Stimulated activated CD4-positive, alpha-beta T cell treated with anti-CD3 and anti-CD28 coated beads, TNF-alpha, amount 100 ng/mL, for 24 hours (primary cell): ENCODE data around the gene MAST1.
"Not testable (repeated sequence)": the region's sequence is repeated elsewhere in the genome, so short reads cannot be mapped to it uniquely, and the experiment has no call there.

Source experiments
- DNase-seq, 3 experiments: peaks; one replicate each; pipeline ENCODE4 v3.0.0-alpha.2; 2020; ENCODE audit warnings: low read depth in 3 of 3

The MAST1 gene

GRCh38 chr19:12838182-12838885 is at the start of gene MAST1:
MAST1 (plus strand) TSS chr19:12838515; CDS start chr19:12838573, 58 bp downstream.
- DNase-seq: peak in 1 of 3 experiments; percentile 52

DNA sequence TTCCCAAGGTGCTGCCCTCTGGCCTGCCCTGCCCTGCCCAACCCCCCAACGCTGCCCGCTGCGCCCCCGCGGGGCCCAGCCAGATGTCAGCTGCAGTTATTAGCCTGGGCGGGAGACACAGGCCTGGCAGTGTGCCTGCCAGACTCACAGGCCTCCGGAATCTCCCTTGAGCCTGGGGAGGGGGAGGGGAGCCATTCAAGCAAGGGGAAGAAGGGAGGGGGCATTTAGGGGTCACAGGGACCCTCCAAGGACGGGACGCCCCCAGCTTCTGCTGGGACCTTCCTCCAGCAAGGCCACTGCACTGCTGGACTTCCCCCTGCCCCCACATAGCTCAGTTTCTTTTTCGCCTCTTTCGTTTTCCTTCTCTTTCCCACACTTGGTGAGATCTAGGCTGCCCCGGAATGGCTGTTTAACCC is 49.6 kb upstream of the MAST1 start:
- DNase-seq: no peak

- DNase-seq: no peak
Observed at GRCh38 chr19:12789098-12789903, 49.0 kb upstream of the MAST1 start.

DNA sequence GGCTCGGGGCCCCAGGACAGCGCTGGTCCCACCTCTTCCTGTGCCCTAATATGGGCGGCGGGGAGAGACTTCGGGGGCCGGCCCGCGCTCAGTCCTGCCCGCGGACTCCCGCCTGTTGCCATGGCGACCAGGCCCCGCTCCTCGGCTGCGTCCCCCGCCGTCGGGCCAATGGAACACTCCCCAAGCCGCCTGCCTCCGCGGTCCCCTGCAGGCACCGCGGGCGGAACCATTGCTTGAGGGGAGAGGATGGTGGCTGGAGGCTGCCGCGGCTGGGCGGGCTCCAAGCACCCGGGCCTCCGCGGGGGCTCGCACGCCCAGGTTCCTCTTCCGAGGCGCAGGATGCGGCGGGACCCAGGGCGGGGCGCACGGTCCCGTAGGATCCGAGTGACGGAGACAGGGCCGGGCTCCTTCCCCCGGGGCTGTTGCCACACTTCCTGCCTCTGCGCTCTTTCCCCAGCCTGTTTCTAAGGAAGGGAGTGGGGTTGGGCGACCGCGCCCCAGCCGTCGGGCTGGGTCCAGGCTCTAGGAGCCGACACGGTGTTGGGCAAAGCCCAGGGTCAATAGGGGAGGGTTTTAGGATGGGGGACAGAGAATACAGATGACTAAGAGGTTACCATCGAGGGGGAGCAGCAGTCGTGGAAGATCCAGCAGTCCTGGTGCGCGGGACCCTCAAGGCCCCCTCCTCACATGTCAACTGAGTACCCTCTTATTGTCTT is 48.3 kb upstream of the MAST1 start:
- DNase-seq: peak; percentile 76 to 96 (median 78)

DNA sequence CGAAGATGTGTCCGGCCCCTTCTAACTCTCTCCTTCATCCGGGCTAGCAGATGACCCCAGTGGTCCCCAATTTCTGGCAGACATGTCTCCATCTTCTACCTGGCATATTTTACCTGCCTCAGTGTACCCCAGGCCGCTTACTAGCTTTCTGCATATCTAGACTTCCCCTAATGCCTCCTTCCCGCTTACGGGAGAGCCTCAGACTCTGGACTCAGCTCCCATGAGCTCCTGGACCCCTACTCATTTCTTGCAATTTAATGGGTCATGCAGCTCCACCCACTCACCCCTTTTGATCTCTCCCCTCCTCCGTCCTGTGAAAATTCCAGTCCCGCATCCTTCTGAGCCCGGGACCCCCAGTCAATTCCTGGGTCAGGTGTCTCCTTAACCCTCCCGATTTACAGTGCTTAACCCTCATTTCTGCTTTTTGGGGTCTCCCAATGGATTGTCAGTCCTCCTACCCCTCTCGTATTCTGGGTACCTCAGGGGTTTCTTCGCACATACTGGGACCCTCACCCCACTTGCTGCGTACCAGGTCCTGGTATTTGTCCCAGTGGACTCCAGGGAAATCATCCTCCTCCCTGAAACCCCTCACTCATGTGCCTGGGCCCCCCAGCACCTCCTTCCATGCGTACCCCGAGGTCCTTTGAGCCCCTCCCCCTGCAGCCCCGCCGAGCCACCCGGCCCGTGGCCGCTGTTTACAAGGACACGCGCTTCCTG is 47.5 kb upstream of the MAST1 start:
- no peak for DNase-seq

GRCh38 chr19:12791345-12792050 is 46.8 kb upstream of the MAST1 start, which contains the start of gene JUNB:
JUNB (plus strand) TSS chr19:12791486; CDS start chr19:12791772, 286 bp downstream.
- DNase-seq: peak; percentile 93 to 96 (median 95)

GRCh38 chr19:12792051-12792852 is 46.1 kb upstream of the MAST1 start:
- DNase-seq: peak in 1 of 3 experiments; percentile 72

- no peak for DNase-seq
Observed at GRCh38 chr19:12792853-12793289, 45.4 kb upstream of the MAST1 start.

DNA sequence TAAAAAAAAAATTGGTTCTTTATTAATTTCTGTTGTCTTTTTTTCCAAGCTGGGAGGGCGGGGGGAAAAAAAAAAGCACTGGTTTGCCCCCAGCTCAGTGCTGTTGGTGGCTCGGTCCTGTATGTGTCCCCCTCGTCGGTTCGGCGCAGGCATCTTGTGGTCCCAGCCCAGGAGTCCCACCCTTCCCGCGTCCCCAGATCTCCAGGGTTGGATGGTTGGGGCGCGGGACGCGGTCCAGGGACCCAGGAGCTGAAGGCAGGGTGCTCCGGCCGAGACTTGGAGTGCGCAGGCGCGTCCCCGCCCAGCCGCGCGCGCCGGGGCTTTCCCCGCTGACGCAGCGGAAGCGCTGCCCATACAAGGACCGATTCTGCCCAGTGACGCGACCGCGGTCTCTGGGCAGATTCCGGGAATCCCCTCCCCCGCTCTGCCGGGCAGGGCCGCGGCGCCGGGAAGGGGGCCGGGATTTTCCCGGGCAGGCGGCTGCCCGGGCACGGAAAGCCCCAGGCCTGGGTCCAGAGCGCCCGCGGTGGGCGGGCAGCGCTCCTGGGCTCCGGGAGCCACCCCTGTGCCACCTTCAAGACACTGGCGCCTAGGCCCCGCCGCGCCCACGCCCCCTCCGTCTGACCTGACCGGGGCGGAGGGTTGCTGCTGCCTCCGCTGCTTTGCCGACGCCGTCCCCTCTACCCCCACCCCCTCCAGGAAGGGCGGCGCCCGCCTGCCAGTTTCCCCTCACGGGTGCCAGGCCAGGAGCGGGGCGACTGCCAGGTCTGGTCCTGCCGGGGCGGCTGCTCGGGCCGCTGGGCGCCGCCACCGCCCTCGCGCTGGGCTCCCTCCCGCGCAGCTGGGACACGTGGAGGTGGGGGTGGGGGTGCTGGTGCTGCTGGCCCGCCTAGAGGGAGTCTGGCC is 44.8 kb upstream of the MAST1 start:
- peak; percentile 81 to 90 (median 87) for DNase-seq

DNA sequence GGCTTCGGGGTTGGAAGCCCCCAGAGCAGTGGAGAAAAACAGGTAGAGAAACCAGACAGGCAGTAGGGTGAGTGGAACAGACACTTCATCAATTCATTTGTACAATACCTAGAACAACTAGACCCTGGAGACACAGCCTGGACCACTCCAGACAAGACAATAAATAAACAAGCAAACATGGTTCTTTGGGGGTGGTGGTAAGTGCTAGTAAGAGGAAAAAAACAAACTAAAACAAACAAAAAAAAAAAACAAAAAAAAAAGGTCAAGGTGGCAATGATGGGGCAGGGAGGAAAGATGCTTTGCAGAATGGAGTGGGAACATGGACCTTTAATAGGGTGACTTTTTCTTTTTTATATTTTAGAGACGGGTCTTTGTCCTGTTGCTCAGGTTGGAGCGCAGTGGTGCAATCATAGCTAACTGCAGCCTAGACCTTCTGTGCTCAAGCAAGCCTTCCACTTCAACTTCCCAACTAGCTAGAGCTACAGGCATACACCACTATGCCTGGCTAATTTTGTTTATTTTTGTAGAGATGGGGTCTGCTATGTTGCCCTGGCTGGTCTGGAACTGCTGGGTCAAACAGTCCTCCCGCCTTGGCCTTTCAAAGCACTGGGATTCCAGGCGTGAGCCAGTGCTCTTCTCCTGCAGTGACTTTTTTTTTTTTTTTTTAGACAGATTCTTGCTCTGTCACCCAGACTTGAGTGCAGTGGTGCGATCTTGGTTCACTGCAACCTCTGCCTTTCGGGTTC is 43.9 kb upstream of the MAST1 start:
- no peak for DNase-seq

- DNase-seq: no peak
Observed at GRCh38 chr19:12794971-12795381, 43.3 kb upstream of the MAST1 start.

DNA sequence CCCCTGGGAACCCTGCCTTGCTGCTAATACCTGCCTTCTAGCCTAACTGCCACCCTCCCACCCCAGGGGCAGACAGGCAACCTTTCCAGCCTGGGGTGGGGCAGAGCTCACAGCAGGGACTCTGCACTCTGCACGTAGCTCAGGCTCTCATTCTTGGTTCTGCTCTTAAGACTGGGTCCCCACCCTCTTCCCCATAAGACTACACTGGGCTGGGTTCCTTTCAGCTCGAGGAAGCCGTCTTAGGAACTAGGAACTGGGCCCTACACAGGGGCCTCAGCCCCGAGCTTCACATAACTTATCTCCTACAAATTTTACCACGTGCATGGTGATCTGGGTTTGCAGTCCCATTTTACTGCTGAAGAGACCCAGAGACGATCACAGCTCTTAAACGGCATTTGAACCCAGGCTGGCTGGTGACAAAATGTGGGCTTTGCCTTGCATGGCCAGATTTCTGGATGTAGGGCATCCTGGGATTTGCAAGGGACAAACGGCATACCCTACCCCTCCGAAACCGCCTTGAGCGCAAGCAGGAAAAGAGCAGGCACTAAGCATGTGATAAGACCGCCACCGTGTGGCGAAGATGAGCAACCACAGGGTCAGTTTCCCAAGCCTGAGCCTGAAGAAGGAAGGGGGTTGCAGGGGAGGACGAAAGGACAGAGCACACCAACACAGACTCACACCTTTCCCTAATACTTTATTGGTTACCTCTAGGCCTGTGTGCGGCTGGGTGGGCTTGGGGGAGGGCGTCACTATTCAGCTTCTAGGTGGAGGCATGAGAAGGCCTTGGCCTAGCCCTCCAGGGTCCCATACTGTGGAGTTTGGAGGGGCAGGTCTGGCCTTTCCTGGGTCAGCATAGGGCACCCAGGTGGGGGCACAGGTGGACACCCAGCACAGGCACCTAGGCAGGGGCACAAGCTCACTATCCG is 41.9 kb upstream of the MAST1 start:
- DNase-seq: peak in 1 of 3 experiments; percentile 69

- DNase-seq: no peak
Observed at GRCh38 chr19:12797141-12797587, 41.2 kb upstream of the MAST1 start.

DNA sequence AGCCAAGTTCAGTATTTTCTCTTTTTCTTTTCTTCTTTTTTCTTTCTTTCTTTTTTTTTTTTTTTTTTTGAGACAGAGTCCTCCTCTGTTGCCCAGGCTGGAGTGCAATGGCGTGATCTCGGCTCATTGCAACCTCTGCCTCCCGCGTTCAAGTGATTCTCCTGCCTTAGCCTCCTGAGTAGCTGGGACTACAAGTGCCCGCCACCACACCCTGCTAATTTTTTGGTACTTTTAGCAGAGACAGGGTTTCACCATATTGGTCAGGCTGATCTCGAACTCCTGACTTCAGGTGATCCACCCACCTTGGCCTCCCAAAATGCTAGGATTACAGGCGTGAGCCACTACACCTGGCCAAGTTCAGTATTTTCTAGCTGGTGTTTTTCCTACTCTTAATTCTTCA is 40.7 kb upstream of the MAST1 start:
- not testable (repeated sequence) for DNase-seq

GRCh38 chr19:12799742-12800465 is 38.4 kb upstream of the MAST1 start:
- no peak for DNase-seq

- no peak for DNase-seq
Observed at GRCh38 chr19:12800466-12800770, 37.9 kb upstream of the MAST1 start.
